GM19025 (cell line): ENCODE data around the gene TMPRSS9.

Source experiments
- ATAC-seq: cut with Tn5 transposase; IDR thresholded peaks from one replicate; pipeline ENCODE4 v1.9.1; 2021; ENCODE audit warnings: mild to moderate bottlenecking, low read depth, moderate library complexity; ENCODE audit not compliant: unreplicated experiment

The TMPRSS9 gene

GRCh38 chr19:2429917-2430535, 70.0 kb downstream of the TMPRSS9 start:
- ATAC-seq, result no peak

DNA sequence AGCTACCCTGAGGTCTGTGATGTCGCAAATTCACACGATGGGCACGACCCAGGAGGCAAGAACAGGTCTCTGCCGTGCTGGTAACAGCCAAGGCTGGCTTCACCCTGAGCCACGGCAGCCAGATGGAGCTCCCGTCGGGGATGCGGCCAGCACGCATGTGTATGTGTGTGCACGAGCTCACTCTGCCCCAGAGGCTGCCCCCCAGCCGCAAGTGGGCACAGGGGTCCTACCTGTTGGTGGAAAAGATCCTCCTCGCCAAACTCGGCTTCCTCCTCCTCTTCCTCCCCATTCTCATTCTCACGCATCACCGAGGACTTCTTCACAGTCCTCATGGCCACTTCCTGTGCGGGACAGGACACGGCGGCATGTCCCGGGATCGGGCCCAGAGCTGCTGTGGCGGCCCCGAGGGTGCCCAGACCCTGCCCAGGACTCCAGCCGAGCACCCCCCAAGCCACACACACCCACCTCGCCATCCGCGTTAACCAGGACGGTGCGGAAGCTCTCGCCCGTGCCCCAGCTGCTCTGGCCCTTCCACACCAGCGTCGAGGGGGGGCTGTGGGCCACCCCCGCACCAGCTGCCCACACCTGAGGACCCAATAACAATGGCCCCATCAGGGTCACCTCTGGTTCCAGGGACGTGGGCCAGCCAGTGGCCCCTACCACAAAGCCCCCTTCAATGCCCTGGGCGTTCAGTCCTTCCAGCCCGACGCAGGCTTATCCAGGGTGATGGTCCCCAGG, 71.4 kb downstream of the TMPRSS9 start:
- no peak for ATAC-seq

DNA sequence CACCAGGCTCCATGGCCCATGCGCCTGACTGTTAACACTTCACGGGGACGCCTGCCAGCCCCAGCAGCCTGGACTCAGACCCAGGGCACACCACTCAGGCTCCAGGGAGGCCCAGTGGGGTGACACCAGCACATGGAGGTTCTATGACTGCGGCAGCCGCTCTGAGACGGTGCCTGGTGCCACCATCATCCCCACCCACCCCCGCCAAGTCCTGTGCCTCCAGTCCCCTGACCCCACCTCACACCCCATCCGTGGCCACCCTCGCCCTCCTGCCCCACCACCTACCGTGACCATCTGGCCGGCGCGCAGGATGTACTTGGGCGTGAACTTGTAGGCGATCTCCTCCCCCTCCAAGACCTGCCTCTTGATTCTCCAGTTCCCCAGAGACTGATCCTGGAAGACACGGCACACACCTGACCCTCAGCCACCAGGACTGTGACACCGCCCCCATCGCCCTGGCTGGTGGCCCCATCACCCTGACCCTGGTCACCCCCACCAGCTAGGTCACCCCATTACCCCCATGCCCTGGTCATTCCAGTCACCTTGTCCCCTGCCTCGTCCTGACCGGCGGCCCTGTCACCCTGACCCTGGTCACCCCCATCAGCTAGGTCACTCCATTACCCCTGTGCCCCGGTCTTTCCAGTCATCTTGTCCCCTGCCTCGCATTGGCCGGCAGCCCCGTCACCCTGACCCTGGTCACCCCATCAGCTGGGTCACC, 72.2 kb downstream of the TMPRSS9 start:
- no peak for ATAC-seq

GRCh38 chr19:2433854-2434253, 73.8 kb downstream of the TMPRSS9 start:
- ATAC-seq, result no peak

GRCh38 chr19:2434267-2434666, 74.2 kb downstream of the TMPRSS9 start:
- no peak for ATAC-seq

- no peak for ATAC-seq
Observed at GRCh38 chr19:2434721-2435265, 74.7 kb downstream of the TMPRSS9 start.

GRCh38 chr19:2436384-2436783, 76.3 kb downstream of the TMPRSS9 start:
- ATAC-seq, result no peak

- ATAC-seq, result no peak
Observed at GRCh38 chr19:2436926-2437325, 76.9 kb downstream of the TMPRSS9 start.

- ATAC-seq, result no peak
Observed at GRCh38 chr19:2438178-2438577, 78.1 kb downstream of the TMPRSS9 start.

DNA sequence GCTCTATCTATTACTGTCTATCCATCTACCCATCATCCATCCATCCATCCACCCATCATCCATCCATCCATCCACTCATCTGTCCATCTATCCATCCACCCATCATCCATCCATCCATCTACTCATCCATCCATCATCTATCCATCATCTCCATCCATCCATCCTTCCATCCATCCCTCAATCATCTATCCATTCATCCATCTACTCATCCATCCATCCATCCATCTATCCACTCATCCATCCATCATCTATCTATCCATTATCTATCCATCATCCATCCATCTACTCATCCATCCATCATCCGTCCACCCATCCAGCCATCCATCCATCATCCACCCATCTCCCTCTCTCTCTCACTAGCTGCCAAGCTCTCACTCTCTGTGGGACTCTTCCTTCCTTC, 80.5 kb downstream of the TMPRSS9 start:
- ATAC-seq, result no peak

DNA sequence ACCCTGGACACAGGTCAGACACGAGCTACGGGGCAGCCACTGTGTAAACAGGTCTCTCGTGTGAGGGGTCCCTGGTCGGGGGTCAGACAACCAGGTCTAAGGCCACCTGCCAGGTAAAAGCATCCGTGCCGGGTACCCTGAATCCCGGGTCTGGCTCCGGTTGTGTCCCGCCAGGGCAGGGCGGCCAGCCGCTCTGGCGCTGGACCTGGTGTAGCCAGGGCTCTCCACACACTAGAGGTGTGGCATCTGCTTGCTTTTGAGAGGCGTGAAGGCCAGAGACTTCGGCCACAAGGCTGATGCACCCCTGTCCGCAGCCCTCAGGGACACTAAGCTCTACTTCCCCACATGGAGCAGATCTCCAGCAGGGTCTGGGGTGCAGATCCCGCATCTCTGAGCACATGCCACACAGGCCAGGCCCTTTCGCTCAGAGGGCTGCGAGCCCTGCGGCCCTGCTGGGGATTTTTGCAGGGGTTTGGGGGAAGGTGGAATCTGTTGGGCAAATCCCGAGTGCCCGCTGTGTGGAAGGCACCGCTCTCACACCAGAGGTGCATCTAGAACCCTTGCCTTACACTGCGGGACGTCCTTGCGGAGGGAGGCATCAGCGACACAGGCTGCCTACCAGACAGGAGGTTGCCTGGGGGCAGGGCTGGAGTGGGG, 81.2 kb downstream of the TMPRSS9 start:
- no peak for ATAC-seq

GRCh38 chr19:2443116-2443784, 83.2 kb downstream of the TMPRSS9 start:
- ATAC-seq, result no peak

DNA sequence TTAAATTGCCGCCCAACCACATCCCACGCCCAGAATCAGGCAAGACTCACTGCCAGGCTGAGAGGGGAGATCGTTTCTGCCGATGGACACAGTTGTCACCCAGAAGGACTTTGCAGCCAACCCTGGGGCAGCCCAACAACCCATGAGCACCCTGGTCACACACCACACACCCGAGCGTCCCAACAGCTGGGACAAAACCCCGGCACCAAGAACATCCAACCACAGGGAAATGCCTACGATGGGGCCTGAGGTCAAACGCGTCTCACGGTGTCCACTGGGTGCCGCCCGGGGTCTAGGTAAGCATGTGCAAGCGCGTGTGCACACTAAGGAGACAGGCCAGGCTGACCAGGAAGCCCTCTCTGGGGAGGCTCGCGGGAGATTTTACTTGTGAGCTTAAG, 83.7 kb downstream of the TMPRSS9 start:
- ATAC-seq, result no peak

DNA sequence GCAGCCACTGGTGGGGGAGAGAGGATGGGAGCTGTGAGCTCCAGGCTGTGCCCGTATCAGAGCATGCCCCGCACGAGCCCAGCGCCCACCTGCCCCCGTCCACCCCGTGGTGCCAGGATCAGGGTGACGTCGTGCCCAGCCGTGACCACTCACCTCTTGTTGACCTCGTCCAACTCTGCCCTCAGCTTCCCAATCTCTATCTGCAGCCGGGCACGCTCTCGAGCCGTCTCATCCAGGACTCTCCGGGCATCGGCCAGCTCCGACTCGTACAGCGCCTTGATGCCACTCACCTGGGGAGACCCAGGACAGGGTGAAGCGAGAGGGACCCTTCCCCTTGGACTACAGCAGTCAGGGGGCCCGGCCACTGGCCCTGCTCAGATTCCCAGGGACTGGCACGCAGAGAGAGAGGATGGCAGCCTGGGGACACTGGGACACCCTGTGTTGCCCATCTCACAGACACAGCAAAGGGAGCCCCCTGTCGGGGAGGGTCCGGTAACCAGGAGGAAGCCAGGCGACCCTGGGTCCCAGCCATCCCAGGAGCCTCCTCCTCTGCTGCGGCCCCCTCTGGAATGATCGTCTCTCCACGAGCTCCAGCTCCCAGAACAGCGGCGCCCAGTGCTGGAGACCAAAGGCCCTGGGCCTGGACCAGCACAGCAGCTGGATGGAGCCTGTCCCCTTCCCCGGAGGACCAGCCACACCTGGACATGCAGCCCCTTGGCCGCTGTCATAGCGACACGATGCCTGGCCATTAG, 84.4 kb downstream of the TMPRSS9 start:
- no peak for ATAC-seq

DNA sequence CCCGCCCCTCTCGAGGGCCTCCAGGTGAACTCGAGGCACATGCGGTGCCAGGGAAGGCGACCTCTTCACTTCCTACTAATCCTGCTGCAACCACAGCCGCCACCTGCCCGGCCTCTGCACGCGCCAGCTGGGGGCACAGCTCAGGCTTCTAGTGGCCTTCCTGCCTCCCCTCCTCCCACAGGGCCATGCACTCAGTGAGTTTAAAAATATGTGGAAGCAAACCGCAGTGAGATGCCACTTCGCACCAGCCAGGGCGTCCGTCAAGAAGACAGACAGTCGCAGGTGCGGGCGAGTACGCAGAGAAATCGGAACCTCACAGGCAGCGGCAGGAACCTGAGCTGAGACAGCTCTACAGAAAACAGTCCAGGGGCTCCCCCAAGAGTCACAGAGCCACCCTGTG, 86.3 kb downstream of the TMPRSS9 start:
- ATAC-seq, result no peak

DNA sequence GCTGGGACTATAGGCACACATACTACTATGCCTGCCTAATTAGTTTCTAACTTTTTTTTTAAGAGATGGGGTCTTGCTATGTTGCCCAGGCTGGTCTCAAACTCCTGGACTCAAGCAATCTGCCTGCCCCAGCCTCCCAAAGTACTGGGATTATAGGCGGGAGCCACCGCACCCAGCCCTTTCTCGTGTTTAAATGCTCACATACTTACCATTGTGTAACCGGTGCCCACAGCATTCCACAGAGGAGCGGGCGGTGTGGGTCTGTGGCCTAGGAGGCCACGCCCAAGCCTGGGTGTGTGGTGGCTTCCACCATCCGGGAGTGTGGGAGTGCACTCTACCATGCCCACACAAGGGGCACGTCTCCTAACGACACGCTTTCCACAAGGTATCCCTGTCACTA, 89.0 kb downstream of the TMPRSS9 start:
- ATAC-seq, result no peak

DNA sequence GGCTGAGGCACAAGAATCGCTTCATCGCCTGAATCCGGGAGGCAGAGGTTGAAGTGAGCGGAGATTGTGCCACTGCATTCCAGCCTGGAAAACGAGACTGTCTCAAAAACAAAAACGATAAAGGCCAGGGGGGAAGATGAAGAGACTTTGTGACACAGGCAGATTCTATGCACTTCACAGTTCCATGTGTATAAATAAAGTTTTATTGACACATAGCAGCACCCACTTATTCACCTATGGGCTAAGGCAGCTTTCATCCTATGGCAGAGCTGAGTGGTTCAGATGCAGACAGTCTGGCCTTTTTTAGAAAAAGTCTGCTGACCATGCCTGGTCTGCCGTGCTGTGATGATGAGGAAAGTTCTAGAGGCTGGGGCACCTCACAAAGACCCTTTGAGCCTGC, 91.1 kb downstream of the TMPRSS9 start:
- ATAC-seq, result no peak

DNA sequence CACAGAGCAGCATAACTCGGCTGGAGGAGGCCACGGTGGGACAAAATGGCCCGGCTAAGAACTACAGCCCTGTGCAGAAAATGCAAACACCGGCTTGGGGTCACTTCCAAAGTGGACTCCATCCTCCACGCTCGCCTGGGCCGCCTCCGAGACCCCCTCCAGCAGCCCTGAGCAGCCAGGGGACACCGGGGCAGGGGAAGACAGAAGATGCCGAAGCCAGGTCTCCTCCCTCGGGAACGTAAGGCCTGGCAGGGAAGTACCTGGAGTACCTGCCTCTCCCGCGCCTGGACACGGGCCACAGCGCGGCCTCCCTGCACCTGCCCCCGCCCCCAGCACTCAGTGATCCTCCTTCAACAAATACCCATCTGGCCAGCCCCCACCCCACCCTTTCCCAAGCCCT, 91.7 kb downstream of the TMPRSS9 start:
- no peak for ATAC-seq

DNA sequence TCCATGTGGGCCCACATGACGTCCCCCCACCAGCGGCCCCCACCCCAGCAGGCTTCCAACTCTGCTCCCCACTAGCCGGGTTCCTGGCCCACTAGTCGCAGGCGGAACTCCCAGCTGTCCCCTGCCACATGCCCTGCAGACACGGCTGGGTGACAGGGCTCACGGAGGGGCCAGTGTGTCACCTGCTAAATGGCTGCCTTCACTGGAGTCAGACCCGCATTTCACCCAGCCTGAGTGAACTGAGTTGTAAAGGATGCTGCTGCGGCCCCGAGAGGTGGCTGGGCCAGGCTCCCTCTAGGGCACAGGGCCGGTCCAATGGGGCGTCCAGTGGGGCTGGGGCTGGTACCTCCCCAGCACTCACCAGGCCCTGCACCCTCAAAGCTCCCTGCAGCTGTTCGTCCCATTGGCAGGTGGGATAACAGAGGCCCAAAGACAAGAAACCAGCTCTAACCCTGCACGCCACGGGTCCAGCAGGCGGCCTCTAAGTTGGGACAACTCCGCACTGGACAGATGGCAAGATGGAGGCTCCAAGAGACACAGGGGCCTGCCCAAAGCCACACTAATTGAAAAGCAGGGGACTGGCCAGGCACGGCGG, 93.5 kb downstream of the TMPRSS9 start:
- no peak for ATAC-seq
